Keratinocyte (primary cell): Measurements from ENCODE around the gene MTHFD1L. TPM values are rescaled to one million over a fixed set of nuclear protein-coding genes. Genes with fewer than 3 reads are reported as not detected.

Experiments used
- DNase-seq: peaks from one replicate; pipeline ENCODE4 v3.0.0-alpha.2; 2011; ENCODE audit warnings: low read depth, missing footprints, low spot score
- FAIRE-seq: peaks from 2 replicates; lab custom pipeline; 2011; peaks lifted over from hg19 to GRCh38; lab: Jason Lieb, UNC
- H2AFZ ChIP-seq: 2 replicates; pipeline ENCODE4 v1.6.0; 2012; ENCODE audit warnings: low read length, control low read depth, inconsistent platforms; ENCODE audit not compliant: control insufficient read depth
- H3K27ac ChIP-seq: 2 replicates; pipeline ENCODE4 v1.5.1; 2011; ENCODE audit warnings: low read length; ENCODE audit not compliant: control insufficient read depth, insufficient read depth
- H3K27me3 ChIP-seq: 3 replicates; pipeline ENCODE4 v1.6.0; 2011; ENCODE audit warnings: low read length; ENCODE audit not compliant: control insufficient read depth, insufficient read depth; ENCODE audit errors: extremely low read depth
- H3K36me3 ChIP-seq, 2 experiments: 2 replicates in 1 of 2; 3 replicates in 1 of 2; pipeline ENCODE4 v1.5.1; 2011; ENCODE audit warnings: low read length in 2 of 2, mild to moderate bottlenecking in 1 of 2; ENCODE audit not compliant: control insufficient read depth in 2 of 2, insufficient read depth in 2 of 2; ENCODE audit errors: extremely low read depth in 1 of 2
- H3K4me1 ChIP-seq: 3 replicates; pipeline ENCODE4 v1.5.1; 2011; ENCODE audit warnings: low read length; ENCODE audit not compliant: control insufficient read depth, insufficient read depth; ENCODE audit errors: extremely low read depth
- H3K4me2 ChIP-seq: 3 replicates; pipeline ENCODE4 v1.6.0; 2011; ENCODE audit warnings: low read depth, low read length; ENCODE audit not compliant: control insufficient read depth, insufficient read depth; ENCODE audit errors: extremely low read depth
- H3K4me3 ChIP-seq, 3 experiments: fragments of 200-600 bp in 1 of 3; sonication (generic) in 1 of 3; 2 replicates in 2 of 3; 3 replicates in 1 of 3; pipeline ENCODE4 v1.5.1; 2011 to 2016; ENCODE audit warnings: low read length in 3 of 3, mild to moderate bottlenecking in 3 of 3, control low read depth in 2 of 3, inconsistent platforms in 1 of 3, low read depth in 1 of 3, mixed read lengths in 1 of 3, mixed run types in 1 of 3, moderate library complexity in 1 of 3; ENCODE audit not compliant: control insufficient read depth in 2 of 3, insufficient read depth in 2 of 3; ENCODE audit errors: extremely low read depth in 1 of 3
- H3K79me2 ChIP-seq: 2 replicates; pipeline ENCODE4 v1.6.0; 2012; ENCODE audit warnings: low read length; ENCODE audit not compliant: control insufficient read depth, insufficient read depth
- H3K9ac ChIP-seq: 3 replicates; pipeline ENCODE4 v1.6.0; 2011; ENCODE audit warnings: low read length; ENCODE audit not compliant: control insufficient read depth, insufficient read depth; ENCODE audit errors: extremely low read depth
- H3K9me1 ChIP-seq: 3 replicates; pipeline ENCODE4 v1.6.0; 2011; ENCODE audit warnings: low read length; ENCODE audit not compliant: control insufficient read depth, insufficient read depth; ENCODE audit errors: extremely low read depth
- H3K9me3 ChIP-seq: 2 replicates; pipeline ENCODE4 v1.5.1; 2012; ENCODE audit warnings: low read depth, low read length; ENCODE audit not compliant: control insufficient read depth
- H4K20me1 ChIP-seq: 3 replicates; pipeline ENCODE4 v1.6.0; 2011; ENCODE audit warnings: low read length; ENCODE audit not compliant: control insufficient read depth, insufficient read depth; ENCODE audit errors: extremely low read depth
- CTCF ChIP-seq, 3 experiments: IDR thresholded peaks in 1 of 3; conservative IDR thresholded peaks in 1 of 3; optimal IDR thresholded peaks in 1 of 3; 2 replicates in 2 of 3; 3 replicates in 1 of 3; pipeline versions ENCODE3 to v1.5.1; 2011; ENCODE audit warnings: low read length in 3 of 3, mild to moderate bottlenecking in 3 of 3, moderate library complexity in 2 of 3, control low read depth in 1 of 3, inconsistent platforms in 1 of 3; ENCODE audit not compliant: insufficient read depth in 2 of 3; ENCODE audit errors: extremely low read depth in 1 of 3
- EZH2 ChIP-seq: IDR thresholded peaks from one replicate; pipeline ENCODE4 v1.6.1; 2012; ENCODE audit warnings: inconsistent platforms, mild to moderate bottlenecking, low read length, moderate library complexity
- dilution Hi-C: fragments of 300-500 bp; cut with MboI; formaldehyde crosslinking; loops from one replicate; pipeline ENCODE4 v1.7.0; 2020; ENCODE audit warnings: low sequenced_read_pairs; ENCODE audit not compliant: extremely low pct_ligation_motif_present
- polyA plus RNA-seq, 5 experiments: library from polyadenylated mRNA; depleted of rRNA in 3 of 5; stranded (reverse) in 3 of 5; stranded (forward) in 1 of 5; unstranded in 1 of 5; fragments of >200 nt; gene quantifications; 1 replicate in 1 of 5; 2 replicates in 3 of 5; 3 replicates in 1 of 5; pipeline versions ENCODE4 v1.2.1 to v1.2.3, GENCODE V29; 2011 to 2012; ENCODE audit warnings: missing spikeins in 2 of 5, low read depth in 1 of 5, low replicate concordance in 1 of 5

Gene MTHFD1L
- polyA plus RNA-seq, 1 donor (not counting 4 experiments of a cell fraction or from before 2014, with no cell fraction given) = 38.0 TPM

- no peak for TF ChIP-seq EZH2
- no peak for TF ChIP-seq CTCF (optimal IDR thresholded peaks at IDR 0.05 in 1 of 3, IDR thresholded peaks at IDR 0.05 in 1 of 3, conservative IDR thresholded peaks at IDR 0.05 in 1 of 3; ENCODE audit: extremely low read depth in 1 of 3, insufficient read depth in 2 of 3, low read length in 3 of 3)
- Histone ChIP-seq H3K27ac (no peak overlapping the region), H3K9me1 (no peaks in the 10 kb centered on the region), H3K36me3 (no peaks in the 10 kb centered on the region), H3K4me2 (no peak overlapping the region), H3K4me1 (peaks cover under 1% of the 10 kb centered on the region), H2AFZ (no peak overlapping the region), H3K79me2 (no peaks in the 10 kb centered on the region), H3K4me3 (no peak overlapping the region), H4K20me1 (no peaks in the 10 kb centered on the region), H3K9ac (no peak overlapping the region), H3K27me3 (no peaks in the 10 kb centered on the region), H3K9me3 (no peaks in the 10 kb centered on the region)
- FAIRE-seq (no peak), DNase-seq (no peak)
- dilution Hi-C loops = no loop called here
Observed at GRCh38 chr6:151142676-151143075, 277.2 kb downstream of the MTHFD1L start.

DNA sequence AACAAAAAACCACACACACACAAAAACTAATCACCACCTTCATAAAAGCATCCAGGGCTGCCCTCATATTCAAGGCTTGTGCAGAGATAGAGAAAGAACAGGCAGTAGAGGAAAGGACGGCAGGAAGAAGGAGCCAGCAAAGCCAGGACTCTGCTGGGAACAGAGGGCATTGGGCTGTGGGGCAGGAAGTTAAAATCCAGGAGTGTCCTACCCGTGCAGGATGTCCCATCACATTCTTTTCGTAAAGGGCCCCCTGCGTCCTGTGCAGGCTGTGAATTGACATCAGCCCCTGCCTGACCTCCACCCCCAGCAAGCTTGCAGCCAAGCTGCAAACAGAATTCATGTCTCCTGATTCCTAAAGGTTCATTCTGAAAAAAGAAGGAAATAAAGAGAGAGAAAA is 277.8 kb downstream of the MTHFD1L start:
- no peak for FAIRE-seq
- Histone ChIP-seq H4K20me1 (no peaks in the 10 kb centered on the region), H3K9me1 (no peaks in the 10 kb centered on the region), H3K4me1 (peaks cover 7% of the 10 kb centered on the region), H3K36me3 (no peaks in the 10 kb centered on the region), H3K79me2 (no peaks in the 10 kb centered on the region), H3K4me2 (no peak overlapping the region), H3K9me3 (no peaks in the 10 kb centered on the region), H3K27ac (no peak overlapping the region), H3K27me3 (no peaks in the 10 kb centered on the region), H2AFZ (no peak overlapping the region), H3K4me3 (no peak overlapping the region), H3K9ac (no peak overlapping the region)
- dilution Hi-C loops = no loop called here
- DNase-seq = no peak
- TF ChIP-seq CTCF (optimal IDR thresholded peaks at IDR 0.05 in 1 of 3, IDR thresholded peaks at IDR 0.05 in 1 of 3, conservative IDR thresholded peaks at IDR 0.05 in 1 of 3; ENCODE audit: extremely low read depth in 1 of 3, insufficient read depth in 2 of 3, low read length in 3 of 3) = no peak
- no peak for TF ChIP-seq EZH2
